GM10248 (cell line): ENCODE results near the gene DAB2IP.
"Not testable (repeated sequence)": the region's sequence is repeated elsewhere in the genome, so short reads cannot be mapped to it uniquely, and the experiment has no call there.

Experiments
- CTCF ChIA-PET: fragments of 300-600 bp; sonication (Branson Sonifier 250); formaldehyde crosslinking; extraction: SDS; loops from one replicate; lab custom pipeline; 2021; ENCODE audit warnings: antibody characterized with exemption; lab: Yijun Ruan, JAX
- POLR2A ChIA-PET: fragments of 350-650 bp; sonication (Branson Sonifier 250); formaldehyde crosslinking; extraction: SDS; loops from one replicate; lab custom pipeline; 2020; ENCODE audit warnings: antibody characterized with exemption; lab: Yijun Ruan, JAX
- DNase-seq: peaks from one replicate; pipeline ENCODE4 v3.0.0; 2012; ENCODE audit errors: extremely low spot score
- CTCF ChIP-seq: IDR thresholded peaks from 2 replicates; pipeline ENCODE4 v1.5.1; 2012; ENCODE audit warnings: mild to moderate bottlenecking, low read depth; ENCODE audit errors: extremely low read depth, missing control alignments, control extremely low read depth

The DAB2IP gene

DNA sequence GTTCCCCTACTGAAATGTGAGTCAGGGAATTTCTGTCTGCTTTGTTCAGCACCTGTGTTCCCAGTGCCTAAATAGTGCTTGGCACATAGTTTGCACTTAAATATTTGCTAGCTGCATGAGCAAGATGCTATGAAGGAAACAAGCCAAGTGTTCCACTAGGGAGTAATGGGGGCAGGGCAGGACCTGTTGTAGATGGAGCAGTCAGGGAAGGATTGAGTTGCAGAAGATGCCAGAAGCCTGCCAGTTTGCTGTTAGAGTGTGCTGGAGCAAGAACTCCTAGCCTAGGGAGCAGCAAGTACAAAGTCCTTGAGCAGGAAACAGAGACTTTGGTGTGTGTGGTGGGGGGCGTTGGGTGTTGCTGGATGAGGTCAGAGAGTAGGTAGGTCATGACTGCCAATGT is 87.5 kb downstream of the DAB2IP start:
- ChIA-PET CTCF (interaction anchor here (1.3 kb wide), 1 partner anchor 12 kb away, joined by 3 read pairs; no protein-coding TSS in a partner anchor), POLR2A (no interaction called here)
- no peak for TF ChIP-seq CTCF
- DNase-seq = no peak

- TF ChIP-seq CTCF = no peak
- no peak for DNase-seq
- POLR2A ChIA-PET = no interaction called here
- CTCF ChIA-PET = no interaction called here
These were observed 88.5 kb downstream of the DAB2IP start for GRCh38 chr9:121739971-121740370.

DNA sequence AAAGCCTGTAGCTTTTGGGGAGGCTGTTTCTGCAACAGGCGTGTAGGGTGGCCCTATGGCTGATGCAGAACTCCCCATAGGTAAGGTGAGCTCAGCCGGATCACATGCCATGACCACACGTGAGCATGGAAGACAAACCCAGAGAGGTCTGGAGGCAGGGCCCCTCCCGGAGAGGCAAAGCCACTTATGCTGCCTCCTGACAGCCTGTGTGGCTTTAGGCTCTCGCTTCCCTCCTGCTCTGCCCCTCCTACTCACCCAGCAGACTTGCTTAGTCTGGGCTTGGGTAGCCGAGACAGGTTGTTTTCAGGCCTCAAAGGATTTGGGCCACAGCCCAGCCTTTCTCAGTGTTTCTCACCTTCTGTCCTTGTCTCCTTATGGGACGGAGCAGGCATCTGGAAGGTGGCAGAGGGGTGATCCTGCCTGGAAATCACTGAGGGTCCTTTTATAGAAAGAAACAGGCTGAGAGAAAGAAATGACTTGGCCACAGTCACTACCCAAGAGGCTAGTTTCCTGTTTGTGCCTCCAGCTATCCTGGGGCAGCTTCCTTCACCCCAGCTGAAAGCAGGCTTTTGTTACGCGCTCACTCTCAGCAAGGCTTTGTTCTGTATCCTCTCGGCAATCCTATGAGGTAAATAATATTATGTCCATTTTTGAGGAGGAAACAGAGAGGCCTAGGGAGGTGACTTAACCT is 89.9 kb downstream of the DAB2IP start:
- ChIA-PET CTCF (interaction anchor here (1.4 kb wide), 1 partner anchor 18 kb away, joined by 3 read pairs; no protein-coding TSS in a partner anchor), POLR2A (no interaction called here)
- DNase-seq = no peak
- TF ChIP-seq CTCF = no peak

DNA sequence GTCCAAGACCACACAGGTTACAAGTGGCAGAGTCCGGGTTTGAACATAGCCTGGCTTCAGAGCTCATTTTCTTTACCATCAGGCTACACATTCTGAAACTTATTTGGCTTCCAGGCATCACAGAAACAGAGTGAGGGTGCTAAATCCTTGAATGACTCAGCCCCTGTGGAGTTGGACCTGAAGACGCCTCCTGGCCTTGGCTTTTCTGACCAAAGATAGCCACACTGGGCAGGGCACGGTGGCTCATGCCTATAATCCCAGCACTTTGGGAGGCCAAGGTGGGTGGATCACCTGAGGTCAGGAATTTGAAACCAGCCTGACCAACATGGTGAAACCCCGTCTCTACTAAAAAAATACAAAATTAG is 90.5 kb downstream of the DAB2IP start:
- CTCF ChIA-PET = interaction anchor here (1.4 to 2.1 kb wide), 2 partner anchors 9 to 18 kb away, joined by 3 to 9 read pairs; no protein-coding TSS in a partner anchor
- POLR2A ChIA-PET, DNase-seq: not testable (repeated sequence)

DNA sequence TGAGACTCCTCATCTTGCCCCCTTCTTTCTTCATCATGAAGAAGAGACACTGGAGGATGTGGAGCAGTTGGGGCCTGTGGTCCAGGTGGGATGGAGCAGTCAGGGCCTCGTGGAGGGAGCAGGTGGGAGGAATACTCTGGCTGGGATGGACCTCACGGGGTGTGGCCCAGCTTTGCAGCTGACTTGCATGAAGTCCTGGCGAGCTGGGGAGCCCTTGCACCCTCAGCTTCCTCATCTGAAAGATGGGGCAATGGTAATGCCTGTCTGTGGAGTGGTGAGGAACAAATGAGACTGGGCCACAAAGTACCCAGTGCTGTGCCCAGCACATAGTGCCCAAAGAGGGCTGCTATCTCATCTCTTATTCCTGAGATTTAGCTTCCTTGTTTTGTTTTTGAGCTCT is 91.5 kb downstream of the DAB2IP start:
- POLR2A ChIA-PET = no interaction called here
- TF ChIP-seq CTCF = no peak
- no peak for DNase-seq
- CTCF ChIA-PET = interaction anchor here (1.1 to 2.1 kb wide), 2 partner anchors 8 to 10 kb away, joined by 3 to 9 read pairs; no protein-coding TSS in a partner anchor

DNA sequence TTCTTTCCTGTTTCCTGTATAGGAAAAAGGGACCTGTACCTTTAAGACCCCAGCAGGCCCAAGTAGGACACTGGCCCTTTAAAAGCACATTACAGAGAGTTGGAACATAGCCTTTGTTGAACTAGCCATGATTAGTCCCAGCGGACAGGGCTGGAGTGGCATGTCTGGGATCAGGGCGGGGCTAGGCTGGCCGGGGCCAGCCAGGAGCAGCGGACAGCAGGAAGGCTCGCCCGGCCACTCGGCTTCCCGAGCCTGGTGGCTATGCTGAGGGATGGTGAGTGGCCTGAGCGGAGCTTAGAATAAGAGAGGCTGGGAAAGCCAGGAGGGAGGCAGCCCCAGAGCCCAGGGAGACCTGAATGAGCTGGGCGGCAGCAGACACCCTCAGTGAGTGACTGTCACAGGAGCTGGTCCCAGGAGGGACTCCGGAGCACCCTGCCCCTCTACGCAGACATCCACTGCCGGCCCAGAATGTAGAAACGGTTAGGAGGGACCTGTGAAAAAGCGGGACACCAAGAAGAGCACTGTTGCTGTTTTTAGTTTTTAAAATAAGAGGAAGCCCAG is 92.1 kb downstream of the DAB2IP start:
- ChIA-PET POLR2A (no interaction called here), CTCF (interaction anchor here (1.1 to 2.1 kb wide), 2 partner anchors 9 to 10 kb away, joined by 3 to 9 read pairs; no protein-coding TSS in a partner anchor)
- DNase-seq = no peak
- no peak for TF ChIP-seq CTCF
